ENCODE results near the gene RPP30.
A peak's percentile ranks its signal among the peaks of the same experiment; 100 is the strongest.

- TF ChIP-seq, protein P1, sequence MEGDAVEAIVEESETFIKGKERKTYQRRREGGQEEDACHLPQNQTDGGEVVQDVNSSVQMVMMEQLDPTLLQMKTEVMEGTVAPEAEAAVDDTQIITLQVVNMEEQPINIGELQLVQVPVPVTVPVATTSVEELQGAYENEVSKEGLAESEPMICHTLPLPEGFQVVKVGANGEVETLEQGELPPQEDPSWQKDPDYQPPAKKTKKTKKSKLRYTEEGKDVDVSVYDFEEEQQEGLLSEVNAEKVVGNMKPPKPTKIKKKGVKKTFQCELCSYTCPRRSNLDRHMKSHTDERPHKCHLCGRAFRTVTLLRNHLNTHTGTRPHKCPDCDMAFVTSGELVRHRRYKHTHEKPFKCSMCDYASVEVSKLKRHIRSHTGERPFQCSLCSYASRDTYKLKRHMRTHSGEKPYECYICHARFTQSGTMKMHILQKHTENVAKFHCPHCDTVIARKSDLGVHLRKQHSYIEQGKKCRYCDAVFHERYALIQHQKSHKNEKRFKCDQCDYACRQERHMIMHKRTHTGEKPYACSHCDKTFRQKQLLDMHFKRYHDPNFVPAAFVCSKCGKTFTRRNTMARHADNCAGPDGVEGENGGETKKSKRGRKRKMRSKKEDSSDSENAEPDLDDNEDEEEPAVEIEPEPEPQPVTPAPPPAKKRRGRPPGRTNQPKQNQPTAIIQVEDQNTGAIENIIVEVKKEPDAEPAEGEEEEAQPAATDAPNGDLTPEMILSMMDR (IDR thresholded peaks at IDR 0.05; ENCODE audit: borderline replicate concordance, extremely low read depth, low read length, poor library complexity, severe bottlenecking): peak; percentile 34
- TF ChIP-seq EZH2 (IDR thresholded peaks at IDR 0.05; ENCODE audit: borderline replicate concordance, low read depth, low read length, severe bottlenecking): no peak
These were observed 6.4 kb upstream of the RPP30 start for GRCh38 chr10:90865401-90865800.
